Activated T-helper 1 cell treated with anti-CD3 and anti-CD28 coated beads, Interleukin-12 subunit alpha, Interleukin-12 subunit beta, Interleukin-2, Interleukin-4 antibody, amounts not matched to agents 30 ng/mL and 10 ng/mL and 1 ng/mL, durations not matched to agents 14 hours and 24 hours and 36 hours (primary cell): ENCODE data around the gene IRF4. TPM values are rescaled to one million over a fixed set of nuclear protein-coding genes. Genes with fewer than 3 reads are reported as not detected.
A peak's percentile ranks its signal among the peaks of the same experiment; 100 is the strongest.

Experiments used
- DNase-seq: peaks from one replicate; pipeline ENCODE4 v3.0.0; 2021; ENCODE audit warnings: low spot score
- H3K27ac Mint-ChIP-seq: one replicate; pipeline ENCODE4 v1.8.0; 2021; ENCODE audit warnings: mild to moderate bottlenecking, mixed read lengths
- H3K27me3 Mint-ChIP-seq: one replicate; pipeline ENCODE4 v1.8.0; 2022; ENCODE audit warnings: mild to moderate bottlenecking, moderate library complexity, mixed read lengths; ENCODE audit not compliant: insufficient read depth
- H3K36me3 Mint-ChIP-seq: one replicate; pipeline ENCODE4 v1.8.0; 2021; ENCODE audit warnings: low read depth, mixed read lengths
- H3K4me1 Mint-ChIP-seq: one replicate; pipeline ENCODE4 v1.8.0; 2021; ENCODE audit warnings: low read depth, mixed read lengths
- H3K4me3 Mint-ChIP-seq: one replicate; pipeline ENCODE4 v1.8.0; 2021; ENCODE audit warnings: mild to moderate bottlenecking, moderate library complexity, mixed read lengths
- H3K9me3 Mint-ChIP-seq: one replicate; pipeline ENCODE4 v1.8.0; 2021; ENCODE audit warnings: mixed read lengths
- intact Hi-C: fragments of 100-400 bp; cut with micrococcal nuclease; formaldehyde crosslinking; loops from one replicate; pipeline ENCODE4 v1.15.1; 2024
- total RNA-seq: library from RNA; stranded (reverse); gene quantifications from 2 replicates; pipeline ENCODE4 v1.2.3, GENCODE V29; 2022

IRF4 gene
- total RNA-seq, 1 donor from 2014 or later: 911 TPM

GRCh38 chr6:403659-404655 lies 12.4 kb downstream of the IRF4 start:
- peaks cover 94% of the 10 kb centered on the region for H3K4me1 Mint-ChIP-seq
- peaks cover 94% of the 10 kb centered on the region for H3K36me3 Mint-ChIP-seq
- intact Hi-C loops: loop anchor here (1.0 to 5.0 kb wide), 10 partner anchors 8 to 993 kb away; partner anchors contain the start of gene IRF4
- no peak for DNase-seq
- peak overlapping the region; percentile 91 for H3K27ac Mint-ChIP-seq
- no peaks in the 10 kb centered on the region for H3K27me3 Mint-ChIP-seq
- peak overlapping the region; percentile 81 for H3K4me3 Mint-ChIP-seq
- H3K9me3 Mint-ChIP-seq: no peaks in the 10 kb centered on the region

GRCh38 chr6:404685-405423 lies 13.3 kb downstream of the IRF4 start:
- Mint-ChIP-seq H3K27me3 (no peaks in the 10 kb centered on the region), H3K36me3 (peaks cover 92% of the 10 kb centered on the region), H3K9me3 (no peaks in the 10 kb centered on the region), H3K4me3 (peak overlapping the region; percentile 81), H3K4me1 (peaks cover 93% of the 10 kb centered on the region), H3K27ac (peak overlapping the region; percentile 91)
- intact Hi-C loops: loop anchor here (1.0 to 5.0 kb wide), 5 partner anchors 7 to 992 kb away; no protein-coding TSS in a partner anchor
- DNase-seq: no peak

GRCh38 chr6:408148-408547 lies 16.6 kb downstream of the IRF4 start:
- Mint-ChIP-seq H3K9me3 (no peaks in the 10 kb centered on the region), H3K27me3 (no peaks in the 10 kb centered on the region), H3K4me1 (peaks cover 92% of the 10 kb centered on the region), H3K36me3 (peaks cover 90% of the 10 kb centered on the region), H3K27ac (peak overlapping the region; percentile 79), H3K4me3 (peak overlapping the region; percentile 42)
- intact Hi-C loops: no loop called here
- DNase-seq: no peak

- Mint-ChIP-seq H3K27ac (peak overlapping the region; percentile 79), H3K36me3 (peaks cover 88% of the 10 kb centered on the region), H3K4me3 (peak overlapping the region; percentile 42), H3K4me1 (peaks cover 89% of the 10 kb centered on the region), H3K9me3 (no peaks in the 10 kb centered on the region), H3K27me3 (no peaks in the 10 kb centered on the region)
- intact Hi-C loops: no loop called here
- DNase-seq: no peak
Observed at GRCh38 chr6:408599-409102, 17.1 kb downstream of the IRF4 start.

- peaks cover 6% of the 10 kb centered on the region for H3K9me3 Mint-ChIP-seq
- no peaks in the 10 kb centered on the region for H3K27me3 Mint-ChIP-seq
- intact Hi-C loops: no loop called here
- H3K4me1 Mint-ChIP-seq: peaks cover 81% of the 10 kb centered on the region
- H3K4me3 Mint-ChIP-seq: no peak overlapping the region
- peaks cover 87% of the 10 kb centered on the region for H3K36me3 Mint-ChIP-seq
- no peak for DNase-seq
- H3K27ac Mint-ChIP-seq: peak overlapping the region; percentile 63
Observed at GRCh38 chr6:409370-409972, 17.9 kb downstream of the IRF4 start.

- DNase-seq: no peak
Observed at GRCh38 chr6:410555-411395, 19.2 kb downstream of the IRF4 start.

GRCh38 chr6:411402-412145 lies 20.0 kb downstream of the IRF4 start:
- H3K4me3 Mint-ChIP-seq: no peak overlapping the region
- H3K36me3 Mint-ChIP-seq: peaks cover 86% of the 10 kb centered on the region
- peak overlapping the region; percentile 40 for H3K27ac Mint-ChIP-seq
- H3K27me3 Mint-ChIP-seq: no peaks in the 10 kb centered on the region
- no peak for DNase-seq
- peaks cover 27% of the 10 kb centered on the region for H3K9me3 Mint-ChIP-seq
- intact Hi-C loops: loop anchor here (1.0 kb wide), 1 partner anchor 7 kb away; no protein-coding TSS in a partner anchor
- H3K4me1 Mint-ChIP-seq: peaks cover 64% of the 10 kb centered on the region

More at GRCh38 chr6:410555-411395, 19.2 kb downstream of the IRF4 start:
- intact Hi-C loops: no loop called here
- Mint-ChIP-seq H3K4me3 (no peak overlapping the region), H3K9me3 (peaks cover 19% of the 10 kb centered on the region), H3K36me3 (peaks cover 86% of the 10 kb centered on the region), H3K27ac (peak overlapping the region; percentile 63), H3K4me1 (peaks cover 68% of the 10 kb centered on the region), H3K27me3 (no peaks in the 10 kb centered on the region)

- Mint-ChIP-seq H3K27me3 (no peaks in the 10 kb centered on the region), H3K36me3 (peaks cover 82% of the 10 kb centered on the region), H3K9me3 (peaks cover 34% of the 10 kb centered on the region), H3K27ac (peak overlapping the region; percentile 40), H3K4me3 (no peak overlapping the region), H3K4me1 (peaks cover 57% of the 10 kb centered on the region)
- intact Hi-C loops: loop anchor here (1.0 kb wide), 1 partner anchor 8 kb away; no protein-coding TSS in a partner anchor
- no peak for DNase-seq
Observed at GRCh38 chr6:412146-412886, 20.8 kb downstream of the IRF4 start.

- Mint-ChIP-seq H3K4me1 (peaks cover 38% of the 10 kb centered on the region), H3K27me3 (no peaks in the 10 kb centered on the region), H3K9me3 (peaks cover 37% of the 10 kb centered on the region), H3K27ac (peak overlapping the region; percentile 6), H3K4me3 (no peak overlapping the region), H3K36me3 (peaks cover 69% of the 10 kb centered on the region)
- intact Hi-C loops: no loop called here
- no peak for DNase-seq
Observed at GRCh38 chr6:414447-414846, 22.9 kb downstream of the IRF4 start.

GRCh38 chr6:415087-415486 lies 23.5 kb downstream of the IRF4 start:
- intact Hi-C loops: no loop called here
- Mint-ChIP-seq H3K4me1 (peaks cover 39% of the 10 kb centered on the region), H3K27me3 (no peaks in the 10 kb centered on the region), H3K27ac (no peak overlapping the region), H3K9me3 (peaks cover 43% of the 10 kb centered on the region), H3K4me3 (no peak overlapping the region), H3K36me3 (peaks cover 64% of the 10 kb centered on the region)
- DNase-seq: no peak

GRCh38 chr6:421211-421610 lies 29.7 kb downstream of the IRF4 start:
- intact Hi-C loops: no loop called here
- Mint-ChIP-seq H3K9me3 (peaks cover 32% of the 10 kb centered on the region), H3K27ac (no peak overlapping the region), H3K36me3 (peaks cover 24% of the 10 kb centered on the region), H3K4me3 (no peak overlapping the region), H3K4me1 (peaks cover 32% of the 10 kb centered on the region), H3K27me3 (no peaks in the 10 kb centered on the region)
- DNase-seq: no peak
